GM12878 (cell line): Measurements from ENCODE around the gene SHOC2. TPM values are rescaled to one million over a fixed set of nuclear protein-coding genes. Genes with fewer than 3 reads are reported as not detected.
A peak's percentile ranks its signal among the peaks of the same experiment; 100 is the strongest.

Experiments
- ATAC-seq: fragments of 200-7000 bp; cut with Tn5 transposase; 3 replicates; pipeline ENCODE4 v1.9.1; 2020; ENCODE audit warnings: mild to moderate bottlenecking, moderate library complexity
- BruUV-seq: library from RNA; stranded (reverse); fragments of 400-500 nt; replicated peaks from 2 replicates; lab custom pipeline; 2021; lab: Mats Ljungman, UMichigan
- CTCF ChIA-PET: fragments of 300-600 bp; sonication (Branson Sonifier 250); formaldehyde crosslinking; extraction: SDS; loops from one replicate; lab custom pipeline; 2021; ENCODE audit warnings: inconsistent platforms; lab: Yijun Ruan, JAX
- POLR2A ChIA-PET: fragments of 350-600 bp; formaldehyde crosslinking; extraction: SDS; loops from one replicate; lab custom pipeline; 2021; ENCODE audit warnings: inconsistent platforms; lab: Charles Lee
- RAD21 ChIA-PET: fragments of 300-600 bp; sonication (Branson Sonifier 250); formaldehyde crosslinking; loops from one replicate; lab custom pipeline; 2023; ENCODE audit warnings: antibody characterized with exemption; ENCODE audit not compliant: unreplicated experiment; lab: Charles Lee
- SMC1A ChIA-PET: fragments of 300-600 bp; sonication (Branson Sonifier 250); formaldehyde crosslinking; loops from one replicate; lab custom pipeline; 2023; ENCODE audit not compliant: unreplicated experiment, uncharacterized antibody; lab: Charles Lee
- DNase-seq: peaks from one replicate; pipeline ENCODE4 v3.0.0-alpha.2; 2011; ENCODE audit warnings: low read depth, low spot score
- FAIRE-seq: peaks from 3 replicates; lab custom pipeline; 2011; peaks lifted over from hg19 to GRCh38; lab: Jason Lieb, UNC
- H2AFZ ChIP-seq: 2 replicates; pipeline ENCODE4 v1.6.0; 2011; ENCODE audit warnings: low read depth, low read length, control low read depth; ENCODE audit not compliant: control insufficient read depth
- H3K27ac ChIP-seq: 2 replicates; pipeline ENCODE4 v1.5.1; 2011; ENCODE audit warnings: control low read depth; ENCODE audit not compliant: control insufficient read depth, insufficient read depth
- H3K27me3 ChIP-seq, 2 experiments: replicated peaks in 1 of 2; 2 replicates each; pipeline versions ENCODE4 v1.6.0 to v1.6.1; 2011; ENCODE audit warnings: low read length in 1 of 2; ENCODE audit not compliant: control insufficient read depth in 2 of 2, insufficient read depth in 2 of 2
- H3K36me3 ChIP-seq, 2 experiments: 2 replicates each; pipeline ENCODE4 v1.5.1; 2011; ENCODE audit warnings: low read length in 1 of 2; ENCODE audit not compliant: control insufficient read depth in 2 of 2, insufficient read depth in 2 of 2
- H3K4me1 ChIP-seq: 2 replicates; pipeline ENCODE4 v1.6.1; 2011; ENCODE audit warnings: mild to moderate bottlenecking, low read length, moderate library complexity, mixed read lengths; ENCODE audit not compliant: control insufficient read depth, insufficient read depth
- H3K4me2 ChIP-seq: 2 replicates; pipeline ENCODE4 v1.6.0; 2011; ENCODE audit warnings: control low read depth; ENCODE audit not compliant: control insufficient read depth, insufficient read depth
- H3K4me3 ChIP-seq: fragments of 200-600 bp; sonication (generic); 2 replicates; pipeline ENCODE4 v1.5.1; 2016
- H3K79me2 ChIP-seq: 2 replicates; pipeline ENCODE4 v1.6.0; 2011; ENCODE audit warnings: low read length; ENCODE audit not compliant: control insufficient read depth, insufficient read depth
- H3K9ac ChIP-seq: 2 replicates; pipeline ENCODE4 v1.8.0; 2011; ENCODE audit warnings: low read length, control low read depth, mixed read lengths; ENCODE audit not compliant: control insufficient read depth, insufficient read depth
- H3K9me3 ChIP-seq: replicated peaks from 3 replicates; pipeline ENCODE4 v1.5.1; 2011; ENCODE audit warnings: mild to moderate bottlenecking, low read length; ENCODE audit not compliant: control insufficient read depth, insufficient read depth
- H4K20me1 ChIP-seq: 2 replicates; pipeline ENCODE4 v1.6.0; 2011; ENCODE audit not compliant: control insufficient read depth, insufficient read depth
- ATF2 ChIP-seq: IDR thresholded peaks from 2 replicates; pipeline ENCODE4 v1.6.1; 2012; ENCODE audit warnings: low read length, inconsistent platforms
- BCL11A ChIP-seq: IDR thresholded peaks from 2 replicates; pipeline ENCODE4 v1.6.1; 2011; ENCODE audit warnings: low read depth, low read length
- BHLHE40 ChIP-seq, 2 experiments: fragments of 450-650 bp in 1 of 2; IDR thresholded peaks; 2 replicates each; pipeline ENCODE4 v1.6.1; 2011 to 2017; ENCODE audit warnings: low read depth in 2 of 2, borderline replicate concordance in 1 of 2, improper control_type of control experiment in 1 of 2, low read length in 1 of 2, mild to moderate bottlenecking in 1 of 2
- BRCA1 ChIP-seq: IDR thresholded peaks from 2 replicates; pipeline ENCODE4 v1.6.1; 2011; ENCODE audit warnings: low read depth, low read length, improper control_type of control experiment
- DPF2 ChIP-seq: fragments of 450-650 bp; IDR thresholded peaks from 2 replicates; pipeline ENCODE4 v1.6.1; 2017; ENCODE audit warnings: mild to moderate bottlenecking
- EP300 ChIP-seq, 2 experiments: fragments of 150-350 bp in 1 of 2; IDR thresholded peaks; 2 replicates each; pipeline ENCODE4 v1.6.1; 2011 to 2012; ENCODE audit warnings: low read depth in 2 of 2, low read length in 2 of 2, borderline replicate concordance in 1 of 2, improper control_type of control experiment in 1 of 2, inconsistent platforms in 1 of 2; ENCODE audit not compliant: control insufficient read depth in 1 of 2
- HCFC1 ChIP-seq: fragments of 150-350 bp; IDR thresholded peaks from 2 replicates; pipeline ENCODE4 v1.6.1; 2014; ENCODE audit warnings: low read length
- MTA3 ChIP-seq: IDR thresholded peaks from 2 replicates; pipeline ENCODE4 v1.6.1; 2012; ENCODE audit warnings: low read length, inconsistent platforms, borderline replicate concordance
- NBN ChIP-seq: fragments of 450-650 bp; IDR thresholded peaks from 2 replicates; pipeline ENCODE4 v1.6.1; 2016
- RB1 ChIP-seq: fragments of 450-650 bp; formaldehyde crosslinking; IDR thresholded peaks from 2 replicates; pipeline ENCODE4 v1.6.1; 2017; ENCODE audit warnings: mild to moderate bottlenecking, borderline replicate concordance
- RBBP5 ChIP-seq: fragments of 200-600 bp; sonication (generic); conservative IDR thresholded peaks from 2 replicates; pipeline ENCODE4 v1.6.1; 2016
- RELA ChIP-seq: fragments of 450-650 bp; IDR thresholded peaks from 2 replicates; pipeline ENCODE4 v1.8.0; 2014; ENCODE audit warnings: borderline replicate concordance; ENCODE audit not compliant: partially characterized antibody
- RUNX3 ChIP-seq: IDR thresholded peaks from 2 replicates; pipeline ENCODE4 v1.6.1; 2012; ENCODE audit warnings: low read length, inconsistent platforms
- SIN3A ChIP-seq: IDR thresholded peaks from 2 replicates; pipeline ENCODE4 v1.6.1; 2012; ENCODE audit warnings: low read depth, low read length, improper control_type of control experiment
- SREBF1 ChIP-seq: IDR thresholded peaks from 2 replicates; pipeline ENCODE4 v1.6.1; 2012; ENCODE audit warnings: mild to moderate bottlenecking, low read length
- TCF12 ChIP-seq: IDR thresholded peaks from 2 replicates; pipeline ENCODE4 v1.6.1; 2011; ENCODE audit warnings: low read depth, mild to moderate bottlenecking, low read length
- YBX1 ChIP-seq: fragments of 450-650 bp; IDR thresholded peaks from 2 replicates; pipeline ENCODE4 v1.6.1; 2016; ENCODE audit warnings: antibody characterized with exemption
- ZNF274 ChIP-seq: IDR thresholded peaks from one replicate; pipeline ENCODE4 v1.8.0; 2011; ENCODE audit not compliant: insufficient read length, insufficient read depth
- WGBS: methylation state at CpG from one replicate; pipeline ENCODE4 v1.1.6; 2016; ENCODE audit warnings: low lambda C conversion rate; ENCODE audit not compliant: insufficient replicate concordance, insufficient coverage; ENCODE audit errors: missing lambda C conversion rate; 5-methylcytosine and 5-hydroxymethylcytosine counted together
- in situ Hi-C: fragments of 300-500 bp; cut with MboI; formaldehyde crosslinking; loops from 9 replicates; pipeline ENCODE4 v1.14.3; 2018; ENCODE audit warnings: mixed read lengths
- intact Hi-C: fragments of 100-400 bp; cut with micrococcal nuclease; formaldehyde crosslinking; loops from one replicate; pipeline ENCODE4 v1.14.2; 2022; ENCODE audit not compliant: unreplicated experiment
- polyA plus RNA-seq, 11 experiments: library from polyadenylated mRNA; depleted of rRNA in 4 of 11; unstranded in 6 of 11; stranded (reverse) in 5 of 11; fragments of >200 nt; fragmentation: Nextera tagmentation in 4 of 11; fragmentation: Illumina TruSeq in 1 of 11; extraction: Ambion mirVana in 4 of 11; extraction: Trizol in 1 of 11; gene quantifications; 1 replicate in 1 of 11; 2 replicates in 10 of 11; pipeline versions ENCODE4 v1.2.1 to v1.2.3, GENCODE V29; 2011 to 2016; ENCODE audit warnings: inconsistent platforms in 2 of 11, missing spikeins in 2 of 11, low read depth in 1 of 11
- total RNA-seq, 4 experiments: library from RNA; depleted of rRNA in 3 of 4; stranded (reverse); fragments of >200 nt in 3 of 4; fragmentation: Illumina TruSeq in 1 of 4; extraction: Trizol in 1 of 4; gene quantifications; 2 replicates each; pipeline versions ENCODE4 v1.2.1 to v1.2.3, GENCODE V29; 2013 to 2021
- TF ChIP-seq, protein P1 (sequence below): IDR thresholded peaks from 2 replicates; pipeline ENCODE4 v1.6.1; 2011; ENCODE audit warnings: borderline replicate concordance, low read depth, mild to moderate bottlenecking, moderate library complexity, mixed read lengths, low read length; ENCODE audit not compliant: insufficient read depth; ENCODE audit errors: extremely low read length
- TF ChIP-seq, protein P2 (sequence below): IDR thresholded peaks from 2 replicates; pipeline ENCODE4 v1.6.1; 2011; ENCODE audit warnings: low read depth, low read length, improper control_type of control experiment, borderline replicate concordance

SHOC2 gene
- total and polyA plus RNA-seq, 10 of the 15 experiments (the other 5 are each of a cell fraction or from before 2014, with no cell fraction given): 24.8 to 65.3 (median 42.6) TPM

DNA sequence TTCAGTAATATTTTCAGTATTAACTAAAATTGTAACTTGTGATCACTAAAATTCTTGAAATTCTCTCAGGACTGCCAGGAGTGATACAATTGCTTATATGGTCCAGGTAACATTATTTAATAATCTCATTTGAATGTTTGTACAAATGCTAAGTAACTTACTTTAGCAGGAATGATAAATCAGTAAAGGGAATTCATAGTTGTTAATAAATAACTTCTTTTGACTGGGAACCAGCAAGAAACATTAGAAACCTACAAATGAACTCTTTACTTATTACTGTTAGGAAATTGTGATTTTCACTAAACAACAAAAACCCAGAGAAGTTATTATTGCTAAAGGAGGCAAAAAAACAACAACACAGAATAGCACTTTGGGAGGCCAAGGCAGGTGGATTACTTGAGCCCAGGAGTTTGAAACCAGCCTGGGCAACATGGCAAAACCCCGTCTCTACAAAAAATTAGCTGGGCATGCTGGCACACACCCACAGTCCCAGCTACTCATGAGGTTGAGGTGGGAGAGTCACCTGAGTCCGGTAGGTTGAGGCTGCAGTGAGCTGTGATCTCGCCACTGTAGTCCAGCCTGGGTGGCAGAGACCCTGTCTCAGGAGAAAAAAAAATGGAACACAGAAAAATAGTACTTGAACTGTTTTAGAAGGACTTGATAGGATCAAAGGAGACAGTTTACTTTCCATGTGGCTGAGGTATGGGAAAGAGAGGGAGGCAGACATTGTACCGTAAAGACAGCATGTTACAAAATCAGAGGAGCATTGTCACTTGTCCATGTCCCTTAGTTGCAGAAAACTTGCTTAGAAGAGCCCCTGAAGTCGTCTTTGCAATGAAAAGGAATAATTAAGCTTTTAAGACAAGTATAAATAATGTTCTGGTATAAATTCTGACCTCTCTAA, 53.1 kb downstream of the SHOC2 start:
- Histone ChIP-seq H3K9ac (no peak overlapping the region), H4K20me1 (no peaks in the 10 kb centered on the region), H3K9me3 (peaks cover 7% of the 10 kb centered on the region), H3K36me3 (peaks cover 0 to 6% of the 10 kb centered on the region in 2 experiments; a peak in 2 of 4 replicates), H3K4me1 (0 out of 2 replicates have a peak, but pooled peaks cover 3% of the 10 kb centered on the region), H3K79me2 (peaks cover 80% of the 10 kb centered on the region), H3K27me3 (no peaks in the 10 kb centered on the region), H3K27ac (no peak overlapping the region), H3K4me2 (no peak overlapping the region; the same call in 1 of the 2 replicates), H2AFZ (no peak overlapping the region), H3K4me3 (no peak overlapping the region)
- ATAC-seq (peak; percentile 44), DNase-seq (no peak), FAIRE-seq (no peak)
- no peak for TF ChIP-seq NBN
- TF ChIP-seq MTA3: no peak
- TF ChIP-seq, protein P1, sequence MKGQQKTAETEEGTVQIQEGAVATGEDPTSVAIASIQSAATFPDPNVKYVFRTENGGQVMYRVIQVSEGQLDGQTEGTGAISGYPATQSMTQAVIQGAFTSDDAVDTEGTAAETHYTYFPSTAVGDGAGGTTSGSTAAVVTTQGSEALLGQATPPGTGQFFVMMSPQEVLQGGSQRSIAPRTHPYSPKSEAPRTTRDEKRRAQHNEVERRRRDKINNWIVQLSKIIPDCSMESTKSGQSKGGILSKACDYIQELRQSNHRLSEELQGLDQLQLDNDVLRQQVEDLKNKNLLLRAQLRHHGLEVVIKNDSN: no peak
- TF ChIP-seq TCF12: no peak
- TF ChIP-seq DPF2: no peak
- no peak for TF ChIP-seq HCFC1
- no peak for TF ChIP-seq RB1
- no peak for TF ChIP-seq RBBP5
- TF ChIP-seq SREBF1: no peak
- TF ChIP-seq BCL11A: no peak
- TF ChIP-seq BHLHE40 (IDR thresholded peaks at IDR 0.05; ENCODE audit: borderline replicate concordance in 1 of 2, low read depth in 2 of 2, low read length in 1 of 2): no peak
- no peak for TF ChIP-seq BRCA1
- TF ChIP-seq SIN3A: no peak
- TF ChIP-seq ATF2: no peak
- TF ChIP-seq RELA: no peak
- TF ChIP-seq RUNX3: no peak
- TF ChIP-seq YBX1: no peak
- no peak for TF ChIP-seq EP300 (IDR thresholded peaks at IDR 0.05; ENCODE audit: borderline replicate concordance in 1 of 2, control insufficient read depth in 1 of 2, low read depth in 2 of 2, low read length in 2 of 2)
- TF ChIP-seq, protein P2, sequence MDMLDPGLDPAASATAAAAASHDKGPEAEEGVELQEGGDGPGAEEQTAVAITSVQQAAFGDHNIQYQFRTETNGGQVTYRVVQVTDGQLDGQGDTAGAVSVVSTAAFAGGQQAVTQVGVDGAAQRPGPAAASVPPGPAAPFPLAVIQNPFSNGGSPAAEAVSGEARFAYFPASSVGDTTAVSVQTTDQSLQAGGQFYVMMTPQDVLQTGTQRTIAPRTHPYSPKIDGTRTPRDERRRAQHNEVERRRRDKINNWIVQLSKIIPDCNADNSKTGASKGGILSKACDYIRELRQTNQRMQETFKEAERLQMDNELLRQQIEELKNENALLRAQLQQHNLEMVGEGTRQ: no peak
- TF ChIP-seq ZNF274: no peak
- ChIA-PET CTCF (interaction anchor here (1.2 to 2.1 kb wide), 2 partner anchors 16 to 26 kb away, joined by 3 to 4 read pairs; no protein-coding TSS in a partner anchor), SMC1A (interaction anchor here (1.1 kb wide), 1 partner anchor 45 kb away, joined by 4 read pairs; no protein-coding TSS in a partner anchor), RAD21 (interaction anchor here (1.1 kb wide), 1 partner anchor 10 kb away, joined by 3 read pairs; no protein-coding TSS in a partner anchor), POLR2A (no interaction called here)
- TSS peak; percentile 13 for BruUV-seq
- intact Hi-C loops (no loop called here), in situ Hi-C loops (no loop called here)
- 95% methylated on average over 5 of the region's 5 CpGs for WGBS
